Measurements from ENCODE around the gene VPS51. TPM values are rescaled to one million over a fixed set of nuclear protein-coding genes. Genes with fewer than 3 reads are reported as not detected.

Gene VPS51
- total and polyA plus RNA-seq, 4 donors: 69.6 to 164 (median 124) TPM

GRCh38 chr11:65053827-65054508 is 42.0 kb upstream of the VPS51 start:
- no peak overlapping the region for H3K9ac ChIP-seq (ENCODE audit: insufficient read depth in 1 of 2, low read length in 2 of 2)
- H3K27ac ChIP-seq (ENCODE audit: low read depth in 1 of 2, low read length in 1 of 2): no peak overlapping the region
- no peak overlapping the region for H3K4me3 ChIP-seq
- 19 to 35% methylated on average over 8 of the region's 8 CpGs for WGBS, 2 donors
- no peaks in the 10 kb centered on the region for H3K9me3 ChIP-seq (ENCODE audit: control insufficient read depth in 4 of 4, insufficient read depth in 3 of 4, low read length in 3 of 4)
- no peak for TF ChIP-seq CTCF (IDR thresholded peaks at IDR 0.05; ENCODE audit: control extremely low read depth, extremely low read depth)
- H3K36me3 ChIP-seq (ENCODE audit: control insufficient read depth in 4 of 4, insufficient read depth in 4 of 4, low read length in 4 of 4): no peaks in the 10 kb centered on the region
- no peaks in the 10 kb centered on the region for H3K4me1 ChIP-seq (ENCODE audit: control insufficient read depth in 5 of 5, insufficient read depth in 5 of 5, low read length in 5 of 5)
- H3K27me3 ChIP-seq (ENCODE audit: control insufficient read depth in 3 of 3, insufficient read depth in 3 of 3, low read length in 2 of 3): no peaks in the 10 kb centered on the region
- DNase-seq: no peak
- ATAC-seq (ENCODE audit: insufficient read depth, low FRiP score): no peak

- Histone ChIP-seq H3K36me3 (ENCODE audit: control insufficient read depth in 4 of 4, insufficient read depth in 4 of 4, low read length in 4 of 4) (no peaks in the 10 kb centered on the region), H3K9ac (ENCODE audit: insufficient read depth in 1 of 2, low read length in 2 of 2) (no peak overlapping the region), H3K9me3 (ENCODE audit: control insufficient read depth in 4 of 4, insufficient read depth in 3 of 4, low read length in 3 of 4) (no peaks in the 10 kb centered on the region), H3K27ac (ENCODE audit: low read depth in 1 of 2, low read length in 1 of 2) (no peak overlapping the region), H3K4me1 (ENCODE audit: control insufficient read depth in 5 of 5, insufficient read depth in 5 of 5, low read length in 5 of 5) (no peaks in the 10 kb centered on the region), H3K27me3 (ENCODE audit: control insufficient read depth in 3 of 3, insufficient read depth in 3 of 3, low read length in 2 of 3) (no peaks in the 10 kb centered on the region), H3K4me3 (no peak overlapping the region)
- DNase-seq (no peak), ATAC-seq (ENCODE audit: insufficient read depth, low FRiP score) (no peak)
- no peak for TF ChIP-seq CTCF (IDR thresholded peaks at IDR 0.05; ENCODE audit: control extremely low read depth, extremely low read depth)
- 78 to 85% methylated on average over 1 of the region's 1 CpG for WGBS, 2 donors
Observed at GRCh38 chr11:65055538-65055937, 40.5 kb upstream of the VPS51 start.

- no peak overlapping the region for H3K27ac ChIP-seq (ENCODE audit: low read depth in 1 of 2, low read length in 1 of 2)
- H3K36me3 ChIP-seq (ENCODE audit: control insufficient read depth in 4 of 4, insufficient read depth in 4 of 4, low read length in 4 of 4): no peaks in the 10 kb centered on the region
- ATAC-seq (ENCODE audit: insufficient read depth, low FRiP score) (no peak), DNase-seq (no peak)
- H3K4me3 ChIP-seq: no peak overlapping the region
- TF ChIP-seq CTCF (IDR thresholded peaks at IDR 0.05; ENCODE audit: control extremely low read depth, extremely low read depth): no peak
- no peaks in the 10 kb centered on the region for H3K27me3 ChIP-seq (ENCODE audit: control insufficient read depth in 3 of 3, insufficient read depth in 3 of 3, low read length in 2 of 3)
- 86 to 89% methylated on average over 6 of the region's 6 CpGs for WGBS, 2 donors
- H3K9me3 ChIP-seq (ENCODE audit: control insufficient read depth in 4 of 4, insufficient read depth in 3 of 4, low read length in 3 of 4): no peaks in the 10 kb centered on the region
- H3K9ac ChIP-seq (ENCODE audit: insufficient read depth in 1 of 2, low read length in 2 of 2): no peak overlapping the region
- H3K4me1 ChIP-seq (ENCODE audit: control insufficient read depth in 5 of 5, insufficient read depth in 5 of 5, low read length in 5 of 5): no peaks in the 10 kb centered on the region
Observed at GRCh38 chr11:65056999-65057398, 39.0 kb upstream of the VPS51 start.

- TF ChIP-seq CTCF (IDR thresholded peaks at IDR 0.05; ENCODE audit: control extremely low read depth, extremely low read depth): no peak
- no peak overlapping the region for H3K9ac ChIP-seq (ENCODE audit: insufficient read depth in 1 of 2, low read length in 2 of 2)
Observed at GRCh38 chr11:65057526-65057925, 38.5 kb upstream of the VPS51 start.

More at GRCh38 chr11:65057526-65057925, 38.5 kb upstream of the VPS51 start:
- ATAC-seq (ENCODE audit: insufficient read depth, low FRiP score) (no peak), DNase-seq (no peak)
- Histone ChIP-seq H3K36me3 (ENCODE audit: control insufficient read depth in 4 of 4, insufficient read depth in 4 of 4, low read length in 4 of 4) (no peaks in the 10 kb centered on the region), H3K4me1 (ENCODE audit: control insufficient read depth in 5 of 5, insufficient read depth in 5 of 5, low read length in 5 of 5) (no peaks in the 10 kb centered on the region), H3K27me3 (ENCODE audit: control insufficient read depth in 3 of 3, insufficient read depth in 3 of 3, low read length in 2 of 3) (no peaks in the 10 kb centered on the region), H3K4me3 (no peak overlapping the region), H3K27ac (ENCODE audit: low read depth in 1 of 2, low read length in 1 of 2) (no peak overlapping the region), H3K9me3 (ENCODE audit: control insufficient read depth in 4 of 4, insufficient read depth in 3 of 4, low read length in 3 of 4) (no peaks in the 10 kb centered on the region)
- WGBS, 2 donors: 85 to 97% methylated on average over 7 of the region's 7 CpGs

Measured in lung (tissue), 12 donors.